HCT116 (cell line): ENCODE measurements around the gene CSF3R. TPM values are rescaled to one million over a fixed set of nuclear protein-coding genes. Genes with fewer than 3 reads are reported as not detected.

ENCODE experiments used
- ATAC-seq: fragments of 200-7000 bp; cut with Tn5 transposase; 2 replicates; pipeline ENCODE4 v1.9.1; 2020; ENCODE audit warnings: mild to moderate bottlenecking, moderate library complexity
- BruUV-seq: library from RNA; stranded (reverse); fragments of 400-500 nt; replicated peaks from 2 replicates; lab custom pipeline; 2021; lab: Mats Ljungman, UMichigan
- CTCF ChIA-PET: fragments of 300-600 bp; sonication (Branson Sonifier 250); formaldehyde crosslinking; loops from one replicate; lab custom pipeline; 2021; ENCODE audit warnings: antibody characterized with exemption; lab: Charles Lee
- POLR2A ChIA-PET: fragments of 300-600, 350-600 bp; sonication (Branson Sonifier 250); formaldehyde crosslinking; loops from one replicate; lab custom pipeline; 2021; ENCODE audit warnings: antibody characterized with exemption; lab: Charles Lee
- RAD21 ChIA-PET, 2 experiments: fragments of 300-600 bp; sonication (Branson Sonifier 250); formaldehyde crosslinking; loops; one replicate each; lab custom pipeline; 2023; ENCODE audit warnings: low total read pairs in 2 of 2; ENCODE audit not compliant: uncharacterized antibody in 2 of 2, unreplicated experiment in 2 of 2, low non-redundant PET in 1 of 2; lab: Charles Lee
- DNase-seq: peaks from one replicate; pipeline ENCODE4 v3.0.0-alpha.2; 2010; ENCODE audit warnings: low read depth, low spot score
- H2AFZ ChIP-seq: fragments of 200-600 bp; shearing (Covaris generic), sonication (generic); 2 replicates; pipeline ENCODE4 v1.6.1; 2017; ENCODE audit warnings: low read depth, mixed run types, mixed read lengths, antibody characterized with exemption, low read length; ENCODE audit not compliant: poor library complexity, severe bottlenecking
- H3K27ac ChIP-seq: 2 replicates; pipeline ENCODE4 v1.5.1; 2012; ENCODE audit warnings: low read depth, low read length
- H3K27me3 ChIP-seq: fragments of 200-600 bp; sonication (generic); 2 replicates; pipeline ENCODE4 v1.6.1; 2016; ENCODE audit warnings: mixed run types, low read length, mixed read lengths; ENCODE audit not compliant: insufficient read depth
- H3K36me3 ChIP-seq, 2 experiments: fragments of 200-500 bp in 1 of 2; fragments of 200-600 bp in 1 of 2; sonication (Bioruptor generic) in 1 of 2; sonication (generic) in 1 of 2; 2 replicates each; pipeline versions ENCODE4 v1.5.1 to v1.6.1; 2014 to 2016; ENCODE audit warnings: low read length in 2 of 2, inconsistent platforms in 1 of 2, mixed read lengths in 1 of 2, mixed run types in 1 of 2; ENCODE audit not compliant: insufficient read depth in 2 of 2, control insufficient read depth in 1 of 2
- H3K4me1 ChIP-seq, 2 experiments: fragments of 200-600 bp in 1 of 2; sonication (generic) in 1 of 2; 2 replicates each; pipeline versions ENCODE4 v1.5.1 to v1.6.1; 2012 to 2017; ENCODE audit warnings: low read length in 2 of 2, inconsistent platforms in 1 of 2, mild to moderate bottlenecking in 1 of 2, mixed read lengths in 1 of 2, mixed run types in 1 of 2, moderate library complexity in 1 of 2; ENCODE audit not compliant: insufficient read depth in 2 of 2, control insufficient read depth in 1 of 2
- H3K4me2 ChIP-seq: fragments of 200-600 bp; sonication (generic); 2 replicates; pipeline ENCODE4 v1.6.1; 2017; ENCODE audit warnings: mixed run types, low read length, mixed read lengths
- H3K4me3 ChIP-seq, 2 experiments: fragments of 200-600 bp in 1 of 2; sonication (generic) in 1 of 2; replicated peaks in 1 of 2; 2 replicates each; pipeline ENCODE4 v1.5.1; 2011 to 2016; ENCODE audit warnings: low read length in 2 of 2, control low read depth in 1 of 2, low read depth in 1 of 2, mild to moderate bottlenecking in 1 of 2, mixed read lengths in 1 of 2, mixed run types in 1 of 2
- H3K79me2 ChIP-seq: fragments of 200-600 bp; sonication (generic); 2 replicates; pipeline ENCODE4 v1.6.1; 2017; ENCODE audit warnings: mild to moderate bottlenecking, mixed run types, low read length, moderate library complexity, mixed read lengths; ENCODE audit not compliant: insufficient read depth
- H3K9ac ChIP-seq: fragments of 200-600 bp; sonication (generic); 2 replicates; pipeline ENCODE4 v1.6.1; 2016; ENCODE audit warnings: low read length, mixed read lengths
- H3K9me2 ChIP-seq: fragments of 200-600 bp; sonication (generic), shearing (Covaris generic); 2 replicates; pipeline ENCODE4 v1.6.1; 2017; ENCODE audit warnings: mixed run types, mild to moderate bottlenecking, moderate library complexity; ENCODE audit not compliant: insufficient read depth
- H3K9me3 ChIP-seq, 2 experiments: fragments of 200-500 bp in 1 of 2; fragments of 200-600 bp in 1 of 2; sonication (Bioruptor generic) in 1 of 2; sonication (generic) in 1 of 2; 2 replicates each; pipeline ENCODE4 v1.6.1; 2014 to 2017; ENCODE audit warnings: low read length in 2 of 2, mixed read lengths in 2 of 2, inconsistent platforms in 1 of 2, low read depth in 1 of 2, mild to moderate bottlenecking in 1 of 2, mixed run types in 1 of 2, moderate library complexity in 1 of 2; ENCODE audit not compliant: control insufficient read depth in 1 of 2, insufficient read depth in 1 of 2
- H4K20me1 ChIP-seq: fragments of 200-600 bp; sonication (generic), shearing (Covaris generic); 2 replicates; pipeline ENCODE4 v1.6.1; 2017; ENCODE audit warnings: mixed run types, mild to moderate bottlenecking, moderate library complexity; ENCODE audit not compliant: insufficient read depth
- CEBPB ChIP-seq: IDR thresholded peaks from 2 replicates; pipeline ENCODE4 v1.6.1; 2012; ENCODE audit warnings: low read depth
- EGR1 ChIP-seq: IDR thresholded peaks from 2 replicates; pipeline ENCODE4 v1.6.1; 2012; ENCODE audit warnings: low read depth
- ELF1 ChIP-seq: IDR thresholded peaks from 2 replicates; pipeline ENCODE4 v1.6.1; 2012; ENCODE audit warnings: low read depth, borderline replicate concordance
- EZH2phosphoT487 ChIP-seq: fragments of 200-600 bp; IDR thresholded peaks from 2 replicates; pipeline ENCODE4 v1.6.1; 2018; ENCODE audit warnings: antibody characterized with exemption, borderline replicate concordance
- POLR2A ChIP-seq: IDR thresholded peaks from 2 replicates; pipeline ENCODE4 v1.7.0; 2011; ENCODE audit warnings: borderline replicate concordance; ENCODE audit not compliant: insufficient read depth, insufficient read length; ENCODE audit errors: extremely low read depth
- POLR2AphosphoS5 ChIP-seq: IDR thresholded peaks from 2 replicates; pipeline ENCODE4 v1.6.1; 2011; ENCODE audit warnings: mild to moderate bottlenecking, low read depth, low read length, moderate library complexity
- RAD21 ChIP-seq: IDR thresholded peaks from 2 replicates; pipeline ENCODE4 v1.6.1; 2012; ENCODE audit warnings: low read depth, mild to moderate bottlenecking
- SIN3A ChIP-seq: IDR thresholded peaks from 2 replicates; pipeline ENCODE4 v1.6.1; 2012; ENCODE audit warnings: low read depth
- SP1 ChIP-seq: IDR thresholded peaks from 2 replicates; pipeline ENCODE4 v1.6.1; 2012; ENCODE audit warnings: low read depth
- SRF ChIP-seq: IDR thresholded peaks from 2 replicates; pipeline ENCODE4 v1.6.1; 2012; ENCODE audit warnings: low read depth
- TCF7L2 ChIP-seq: IDR thresholded peaks from 2 replicates; pipeline ENCODE4 v1.7.0; 2011; ENCODE audit warnings: borderline replicate concordance, inconsistent platforms; ENCODE audit not compliant: insufficient read depth, insufficient read length; ENCODE audit errors: extremely low read depth
- YY1 ChIP-seq: IDR thresholded peaks from 2 replicates; pipeline ENCODE4 v1.6.1; 2011; ENCODE audit warnings: low read length, low read depth, moderate library complexity, mild to moderate bottlenecking; ENCODE audit not compliant: insufficient replicate concordance; ENCODE audit errors: extremely low read depth
- ZFX ChIP-seq: fragments of 450-650 bp; IDR thresholded peaks from 2 replicates; pipeline ENCODE4 v1.6.1; 2017
- ZNF274 ChIP-seq: fragments of 200-500 bp; sonication (Bioruptor generic); IDR thresholded peaks from 2 replicates; pipeline ENCODE4 v1.6.1; 2014; ENCODE audit warnings: mild to moderate bottlenecking, low read depth, low read length, inconsistent platforms
- intact Hi-C: fragments of 100-400 bp; cut with micrococcal nuclease; formaldehyde crosslinking; loops from 2 replicates; pipeline ENCODE4 v1.10.0; 2022
- total RNA-seq: library from RNA; stranded (reverse); gene quantifications from one replicate; pipeline ENCODE4 v1.2.1, GENCODE V29; 2021; ENCODE audit not compliant: unreplicated experiment
- TF ChIP-seq, protein P1 (sequence below): IDR thresholded peaks from 2 replicates; pipeline ENCODE4 v1.6.1; 2012
- TF ChIP-seq, protein P2 (sequence below), 3 experiments: fragments of 200-600 bp in 1 of 3; sonication (generic) in 1 of 3; IDR thresholded peaks in 2 of 3; conservative IDR thresholded peaks in 1 of 3; 2 replicates each; pipeline ENCODE4 v1.5.1; 2012 to 2017; ENCODE audit warnings: low read depth in 2 of 3, low read length in 2 of 3, antibody characterized with exemption in 1 of 3, borderline replicate concordance in 1 of 3, control low read depth in 1 of 3, mild to moderate bottlenecking in 1 of 3, mixed read lengths in 1 of 3, mixed run types in 1 of 3, moderate library complexity in 1 of 3; ENCODE audit not compliant: insufficient read depth in 1 of 3
- TF ChIP-seq, protein P3 (sequence below): IDR thresholded peaks from 2 replicates; pipeline ENCODE4 v1.6.1; 2012

CSF3R gene
- total RNA-seq, 1 experiment from 2014 or later, result 0.32 TPM

DNA sequence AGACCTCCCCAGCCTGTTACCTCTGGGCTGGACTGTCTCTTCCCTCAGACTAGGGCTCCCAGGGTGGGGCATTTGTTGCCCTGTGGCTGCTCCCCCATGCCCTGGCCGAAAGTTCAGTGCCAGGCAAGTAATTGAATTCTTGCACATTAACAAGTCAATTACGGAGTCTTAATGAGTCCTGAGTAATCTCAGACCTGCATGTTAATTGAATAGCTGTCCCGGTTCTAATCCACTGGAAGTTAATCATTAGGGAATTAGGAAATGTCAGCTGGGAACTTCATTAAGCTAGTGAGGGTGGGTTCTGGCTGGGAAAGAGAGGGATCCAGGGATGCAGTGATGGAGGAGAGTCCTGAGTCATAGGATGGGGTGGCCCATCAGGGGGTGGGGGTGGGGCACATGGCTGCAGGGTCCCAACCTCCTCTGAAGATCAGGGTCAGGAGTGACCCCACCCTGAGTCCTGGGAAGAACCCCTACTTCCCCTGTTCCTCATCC is 47.1 kb upstream of the CSF3R start:
- ChIA-PET RAD21 (no interaction called here), CTCF (no interaction called here)
- no TSS peak for BruUV-seq

DNA sequence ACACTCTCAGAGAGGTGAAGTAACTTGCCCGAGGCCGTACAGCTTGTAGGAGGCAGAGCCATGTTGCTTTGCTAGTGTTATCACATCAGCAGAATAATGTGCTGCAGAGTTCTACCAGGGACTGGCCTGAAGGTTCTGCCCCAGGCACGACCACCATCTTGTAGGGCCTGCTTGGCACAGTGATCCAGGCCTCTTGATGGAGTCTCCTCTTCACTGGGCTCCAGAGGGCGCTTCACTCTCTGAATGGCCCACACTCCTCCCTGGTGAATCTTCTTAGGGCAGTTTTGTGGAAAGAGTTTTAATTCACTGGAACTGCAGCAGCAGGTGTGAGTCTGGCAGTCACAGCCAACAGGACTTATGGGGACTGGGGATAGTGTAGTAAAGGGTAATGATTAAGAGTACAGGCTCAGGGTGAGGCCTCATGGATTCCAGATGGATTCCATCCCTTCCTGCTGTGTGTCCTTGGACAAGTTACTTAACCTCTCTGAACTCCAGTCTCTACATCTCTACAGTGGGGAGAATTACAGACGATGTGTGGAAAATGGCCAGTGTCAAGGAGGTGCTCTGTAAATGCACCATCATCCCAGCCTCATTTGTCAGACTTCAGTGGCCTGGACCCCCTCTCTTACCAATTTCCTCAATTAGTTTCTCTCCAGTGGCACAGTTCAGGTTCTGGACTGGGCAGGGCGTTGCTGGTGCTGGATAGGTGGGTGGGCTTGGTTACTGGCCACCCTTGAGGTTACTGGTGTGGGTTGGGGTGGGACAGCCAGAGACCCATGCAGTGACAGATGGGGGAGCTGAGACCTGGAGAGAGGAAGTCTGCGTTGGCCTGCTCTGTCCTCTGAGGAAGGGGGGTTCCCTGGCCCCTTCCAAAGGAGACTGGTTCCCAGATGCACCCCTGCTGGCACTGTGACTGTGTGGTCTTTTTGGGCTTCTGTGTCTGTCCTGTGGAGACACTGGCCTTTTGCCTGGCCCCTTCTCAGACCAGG is 45.9 kb upstream of the CSF3R start:
- ChIA-PET POLR2A (no interaction called here), CTCF (no interaction called here), RAD21 (no interaction called here)
- TF ChIP-seq, protein P1, sequence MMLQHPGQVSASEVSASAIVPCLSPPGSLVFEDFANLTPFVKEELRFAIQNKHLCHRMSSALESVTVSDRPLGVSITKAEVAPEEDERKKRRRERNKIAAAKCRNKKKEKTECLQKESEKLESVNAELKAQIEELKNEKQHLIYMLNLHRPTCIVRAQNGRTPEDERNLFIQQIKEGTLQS, result no peak
- TF ChIP-seq EGR1 (no peak), EZH2phosphoT487 (no peak), ZNF274 (no peak), RAD21 (no peak), SRF (no peak), YY1 (peak; percentile 55), SP1 (no peak), ZFX (no peak), TCF7L2 (no peak), POLR2A (no peak)
- TF ChIP-seq, protein P2, sequence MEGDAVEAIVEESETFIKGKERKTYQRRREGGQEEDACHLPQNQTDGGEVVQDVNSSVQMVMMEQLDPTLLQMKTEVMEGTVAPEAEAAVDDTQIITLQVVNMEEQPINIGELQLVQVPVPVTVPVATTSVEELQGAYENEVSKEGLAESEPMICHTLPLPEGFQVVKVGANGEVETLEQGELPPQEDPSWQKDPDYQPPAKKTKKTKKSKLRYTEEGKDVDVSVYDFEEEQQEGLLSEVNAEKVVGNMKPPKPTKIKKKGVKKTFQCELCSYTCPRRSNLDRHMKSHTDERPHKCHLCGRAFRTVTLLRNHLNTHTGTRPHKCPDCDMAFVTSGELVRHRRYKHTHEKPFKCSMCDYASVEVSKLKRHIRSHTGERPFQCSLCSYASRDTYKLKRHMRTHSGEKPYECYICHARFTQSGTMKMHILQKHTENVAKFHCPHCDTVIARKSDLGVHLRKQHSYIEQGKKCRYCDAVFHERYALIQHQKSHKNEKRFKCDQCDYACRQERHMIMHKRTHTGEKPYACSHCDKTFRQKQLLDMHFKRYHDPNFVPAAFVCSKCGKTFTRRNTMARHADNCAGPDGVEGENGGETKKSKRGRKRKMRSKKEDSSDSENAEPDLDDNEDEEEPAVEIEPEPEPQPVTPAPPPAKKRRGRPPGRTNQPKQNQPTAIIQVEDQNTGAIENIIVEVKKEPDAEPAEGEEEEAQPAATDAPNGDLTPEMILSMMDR (IDR thresholded peaks at IDR 0.05 in 2 of 3, conservative IDR thresholded peaks at IDR 0.05 in 1 of 3; ENCODE audit: borderline replicate concordance in 1 of 3, insufficient read depth in 1 of 3, low read depth in 2 of 3, low read length in 2 of 3), result peak in 2 of 3 experiments; percentile 28 to 31; a peak in 3 of 6 replicates
- TF ChIP-seq, protein P3, sequence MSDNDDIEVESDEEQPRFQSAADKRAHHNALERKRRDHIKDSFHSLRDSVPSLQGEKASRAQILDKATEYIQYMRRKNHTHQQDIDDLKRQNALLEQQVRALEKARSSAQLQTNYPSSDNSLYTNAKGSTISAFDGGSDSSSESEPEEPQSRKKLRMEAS, result no peak
- no TSS peak for BruUV-seq
- no peak overlapping the region for H3K4me3 ChIP-seq
- no peaks in the 10 kb centered on the region for H3K36me3 ChIP-seq
- intact Hi-C loops, result no loop called here
- H3K9me2 ChIP-seq, result no peaks in the 10 kb centered on the region
- no peaks in the 10 kb centered on the region for H3K9me3 ChIP-seq
- no peak overlapping the region for H3K27ac ChIP-seq
- peak overlapping the region; percentile 29 for H2AFZ ChIP-seq
- no peak overlapping the region for H3K9ac ChIP-seq
- ATAC-seq (peak; percentile 89), DNase-seq (no peak)
- H3K27me3 ChIP-seq, result peaks cover 6% of the 10 kb centered on the region; the same call in 1 of the 2 replicates
- H3K4me1 ChIP-seq, result no peaks in the 10 kb centered on the region
- no peak overlapping the region for H3K4me2 ChIP-seq
- H4K20me1 ChIP-seq, result no peaks in the 10 kb centered on the region
- H3K79me2 ChIP-seq, result no peaks in the 10 kb centered on the region

More for the DNA sequence above, 47.1 kb upstream of the CSF3R start:
- Histone ChIP-seq H3K9me3 (no peaks in the 10 kb centered on the region), H3K4me1 (no peaks in the 10 kb centered on the region), H3K4me2 (no peak overlapping the region), H4K20me1 (no peaks in the 10 kb centered on the region), H3K27ac (no peak overlapping the region), H3K36me3 (no peaks in the 10 kb centered on the region), H2AFZ (no peak overlapping the region), H3K9ac (no peak overlapping the region), H3K79me2 (no peaks in the 10 kb centered on the region), H3K9me2 (no peaks in the 10 kb centered on the region), H3K4me3 (no peak overlapping the region), H3K27me3 (peaks cover 6% of the 10 kb centered on the region; the same call in 1 of the 2 replicates)
- no peak for DNase-seq
- TF ChIP-seq CEBPB (no peak), ZFX (no peak), EZH2phosphoT487 (no peak), ELF1 (no peak), SRF (no peak), SP1 (no peak), POLR2A (no peak), YY1 (no peak), RAD21 (no peak), POLR2AphosphoS5 (no peak), SIN3A (no peak)
- ATAC-seq, result no peak
- POLR2A ChIA-PET, result no interaction called here
- intact Hi-C loops, result no loop called here
